Endothelial cell of umbilical vein (primary cell): ENCODE data around the gene OAS3. TPM values are rescaled to one million over a fixed set of nuclear protein-coding genes. Genes with fewer than 3 reads are reported as not detected.

Source experiments
- BruUV-seq: library from RNA; stranded (reverse); fragments of 400-500 nt; replicated peaks from 2 replicates; lab custom pipeline; 2021; lab: Mats Ljungman, UMichigan
- CTCF ChIA-PET: fragments of 300-600, 350-600 bp; sonication (Branson Sonifier 250); formaldehyde crosslinking; loops from one replicate; lab custom pipeline; 2021; ENCODE audit warnings: antibody characterized with exemption, inconsistent platforms; lab: Charles Lee
- POLR2A ChIA-PET: fragments of 300-600, 350-600 bp; sonication (Branson Sonifier 250); formaldehyde crosslinking; loops from one replicate; lab custom pipeline; 2021; ENCODE audit warnings: antibody characterized with exemption, inconsistent platforms; lab: Charles Lee
- DNase-seq: peaks from one replicate; pipeline ENCODE4 v3.0.0-alpha.2; 2011; ENCODE audit warnings: low read depth, low spot score
- FAIRE-seq: peaks from 2 replicates; lab custom pipeline; 2011; peaks lifted over from hg19 to GRCh38; lab: Jason Lieb, UNC
- H2AFZ ChIP-seq: 2 replicates; pipeline ENCODE4 v1.6.0; 2012; ENCODE audit warnings: low read depth, low read length, control low read depth, inconsistent platforms
- H3K27ac ChIP-seq: 2 replicates; pipeline ENCODE4 v1.5.1; 2011; ENCODE audit warnings: low read depth, mild to moderate bottlenecking, control low read depth, low read length, moderate library complexity; ENCODE audit not compliant: insufficient read depth
- H3K27me3 ChIP-seq, 2 experiments: 2 replicates each; pipeline versions ENCODE4 v1.6.0 to v1.6.1; 2011; ENCODE audit warnings: low read length in 2 of 2, mixed read lengths in 1 of 2; ENCODE audit not compliant: control insufficient read depth in 2 of 2, insufficient read depth in 2 of 2
- H3K36me3 ChIP-seq, 2 experiments: 2 replicates in 1 of 2; 3 replicates in 1 of 2; pipeline ENCODE4 v1.5.1; 2011; ENCODE audit warnings: low read length in 2 of 2, mild to moderate bottlenecking in 1 of 2, moderate library complexity in 1 of 2; ENCODE audit not compliant: control insufficient read depth in 2 of 2, insufficient read depth in 2 of 2; ENCODE audit errors: extremely low read depth in 1 of 2
- H3K4me1 ChIP-seq: 3 replicates; pipeline ENCODE4 v1.5.1; 2011; ENCODE audit warnings: mild to moderate bottlenecking, low read length; ENCODE audit not compliant: control insufficient read depth, insufficient read depth; ENCODE audit errors: extremely low read depth
- H3K4me2 ChIP-seq: 2 replicates; pipeline ENCODE4 v1.6.1; 2011; ENCODE audit warnings: low read length, control low read depth, mixed read lengths; ENCODE audit not compliant: insufficient read depth
- H3K4me3 ChIP-seq, 3 experiments: fragments of 200-600 bp in 1 of 3; sonication (generic), shearing (Covaris generic) in 1 of 3; replicated peaks in 1 of 3; 2 replicates each; pipeline ENCODE4 v1.5.1; 2011 to 2016; ENCODE audit warnings: control low read depth in 3 of 3, low read length in 3 of 3, mild to moderate bottlenecking in 2 of 3, inconsistent platforms in 1 of 3, low read depth in 1 of 3, moderate library complexity in 1 of 3; ENCODE audit not compliant: insufficient read depth in 1 of 3
- H3K79me2 ChIP-seq: 2 replicates; pipeline ENCODE4 v1.6.0; 2012; ENCODE audit warnings: low read length, inconsistent platforms; ENCODE audit not compliant: control insufficient read depth, insufficient read depth
- H3K9ac ChIP-seq: replicated peaks from 2 replicates; pipeline ENCODE3; 2011; ENCODE audit warnings: low read length, control low read depth; ENCODE audit not compliant: insufficient read depth; ENCODE audit errors: extremely low read depth
- H3K9me1 ChIP-seq: replicated peaks from 3 replicates; pipeline ENCODE4 v1.6.0; 2011; ENCODE audit warnings: mild to moderate bottlenecking, low read length; ENCODE audit not compliant: control insufficient read depth, insufficient read depth; ENCODE audit errors: extremely low read depth
- H3K9me3 ChIP-seq: replicated peaks from 2 replicates; pipeline ENCODE4 v1.5.1; 2012; ENCODE audit warnings: low read length, inconsistent platforms; ENCODE audit not compliant: control insufficient read depth, insufficient read depth
- H4K20me1 ChIP-seq: replicated peaks from 2 replicates; pipeline ENCODE3; 2011; ENCODE audit warnings: mild to moderate bottlenecking, low read length; ENCODE audit not compliant: control insufficient read depth, insufficient read depth; ENCODE audit errors: extremely low read depth
- EZH2 ChIP-seq: IDR thresholded peaks from 2 replicates; pipeline ENCODE4 v1.6.1; 2012; ENCODE audit warnings: borderline replicate concordance, low read depth, mild to moderate bottlenecking, moderate library complexity, low read length, inconsistent platforms; ENCODE audit not compliant: severe bottlenecking
- FOS ChIP-seq: IDR thresholded peaks from 2 replicates; pipeline ENCODE4 v1.6.1; 2011; ENCODE audit warnings: mild to moderate bottlenecking, low read length, moderate library complexity, borderline replicate concordance; ENCODE audit not compliant: insufficient read depth
- GATA2 ChIP-seq: IDR thresholded peaks from 2 replicates; pipeline ENCODE4 v1.7.0; 2011; ENCODE audit warnings: low read depth, mild to moderate bottlenecking, moderate library complexity, mixed read lengths, low read length; ENCODE audit not compliant: insufficient read length, insufficient read depth
- JUN ChIP-seq: IDR thresholded peaks from 2 replicates; pipeline ENCODE4 v1.6.1; 2011; ENCODE audit warnings: borderline replicate concordance, low read depth; ENCODE audit not compliant: insufficient read length, insufficient read depth
- MAX ChIP-seq: IDR thresholded peaks from 2 replicates; pipeline ENCODE4 v1.6.1; 2011; ENCODE audit not compliant: insufficient read depth, insufficient read length
- MYC ChIP-seq: IDR thresholded peaks from one replicate; pipeline ENCODE4 v1.6.1; 2011; ENCODE audit warnings: mild to moderate bottlenecking, low read depth, low read length
- POLR2A ChIP-seq: IDR thresholded peaks from 2 replicates; pipeline ENCODE4 v1.6.1; 2012; ENCODE audit warnings: low read depth, mild to moderate bottlenecking, control low read depth, low read length
- POLR2AphosphoS5 ChIP-seq: IDR thresholded peaks from 2 replicates; pipeline ENCODE4 v1.6.1; 2012; ENCODE audit warnings: low read depth, mild to moderate bottlenecking, control low read depth, low read length, moderate library complexity; ENCODE audit not compliant: insufficient read depth
- dilution Hi-C: fragments of 300-500 bp; cut with MboI; formaldehyde crosslinking; loops from one replicate; pipeline ENCODE4 v1.15.0; 2019; ENCODE audit warnings: low sequenced_read_pairs; ENCODE audit not compliant: extremely low pct_ligation_motif_present
- intact Hi-C: fragments of 100-400 bp; cut with micrococcal nuclease; formaldehyde crosslinking; loops from one replicate; pipeline ENCODE4 v1.10.0; 2022
- polyA plus RNA-seq, 4 experiments: library from polyadenylated mRNA; depleted of rRNA in 3 of 4; stranded (reverse) in 3 of 4; unstranded in 1 of 4; fragments of >200 nt; gene quantifications; 2 replicates each; pipeline versions ENCODE4 v1.2.1 to v1.2.3, GENCODE V29; 2011 to 2012; ENCODE audit warnings: missing spikeins in 1 of 4
- total RNA-seq: library from RNA; stranded (reverse); gene quantifications from 2 replicates; pipeline ENCODE4 v1.2.3, GENCODE V29; 2021
- TF ChIP-seq, protein P1 (sequence below), 2 donors: IDR thresholded peaks; 1 replicate in 1 of 2; 2 replicates in 1 of 2; pipeline ENCODE4 v1.5.1; 2011; ENCODE audit warnings: low read length in 2 of 2, mild to moderate bottlenecking in 2 of 2, moderate library complexity in 2 of 2, control low read depth in 1 of 2, inconsistent platforms in 1 of 2, low read depth in 1 of 2; ENCODE audit not compliant: insufficient read depth in 1 of 2; ENCODE audit errors: extremely low read depth in 1 of 2

The OAS3 gene
- total and polyA plus RNA-seq, 2 donors (not counting 3 experiments of a cell fraction or from before 2014, with no cell fraction given): 13.1 to 19.8 TPM

DNA sequence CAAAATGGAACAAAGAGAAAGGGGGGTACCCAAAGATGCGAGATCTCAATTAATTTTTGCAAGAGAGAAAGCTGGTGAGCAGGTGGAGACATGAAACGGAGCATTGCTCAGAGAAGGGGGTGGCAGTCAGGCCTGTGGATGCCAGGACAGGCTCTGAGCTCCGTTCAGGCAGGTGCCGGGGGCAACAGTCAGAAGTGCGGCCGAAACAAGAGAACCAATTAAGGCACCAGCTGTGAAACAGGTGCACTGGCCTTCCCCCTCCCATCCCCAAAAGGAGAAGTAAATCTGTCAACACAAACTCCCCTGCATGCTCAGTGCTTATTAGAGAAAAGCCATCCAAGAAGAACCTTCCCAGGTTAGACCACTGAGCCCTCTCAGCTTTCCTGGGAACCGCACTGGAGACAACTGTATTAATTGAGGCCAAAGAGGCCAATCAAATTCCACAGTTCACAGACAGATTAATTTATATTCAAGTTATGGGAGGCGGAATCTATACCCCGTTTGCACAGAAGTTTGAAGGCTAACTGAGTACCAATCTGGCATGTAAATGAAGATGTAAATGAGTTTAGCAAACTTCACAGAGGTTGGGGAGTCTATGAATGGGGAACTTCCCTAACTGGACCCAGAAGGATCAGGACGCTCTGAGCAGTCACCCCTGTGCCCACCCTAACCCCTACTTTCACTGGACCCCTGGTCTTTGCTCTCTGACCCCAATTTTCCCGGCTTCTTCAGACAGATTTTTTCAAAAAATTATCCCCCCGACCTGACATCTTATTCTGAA lies 60.9 kb downstream of the OAS3 start:
- dilution Hi-C loops (no loop called here), intact Hi-C loops (no loop called here)
- ChIA-PET POLR2A (no interaction called here), CTCF (no interaction called here)
- no peak for TF ChIP-seq MAX
- Histone ChIP-seq H3K4me2 (no peak overlapping the region), H2AFZ (no peak overlapping the region), H3K36me3 (no peaks in the 10 kb centered on the region), H3K27ac (no peak overlapping the region), H3K79me2 (no peaks in the 10 kb centered on the region), H3K4me1 (no peaks in the 10 kb centered on the region), H3K9ac (no peak overlapping the region), H3K4me3 (no peak overlapping the region), H3K9me1 (no peaks in the 10 kb centered on the region), H3K27me3 (no peaks in the 10 kb centered on the region), H3K9me3 (no peaks in the 10 kb centered on the region), H4K20me1 (no peaks in the 10 kb centered on the region)
- FAIRE-seq (no peak), DNase-seq (no peak)
- no TSS peak for BruUV-seq

- CTCF ChIA-PET: no interaction called here
- FAIRE-seq: no peak
- dilution Hi-C loops: no loop called here
These were observed 62.2 kb downstream of the OAS3 start for GRCh38 chr12:113000433-113000832.

More at GRCh38 chr12:113000433-113000832, 62.2 kb downstream of the OAS3 start:
- no peaks in the 10 kb centered on the region for H3K36me3 ChIP-seq
- no peaks in the 10 kb centered on the region for H3K9me1 ChIP-seq
- TF ChIP-seq GATA2 (no peak), JUN (no peak), POLR2AphosphoS5 (no peak), POLR2A (no peak), MYC (no peak), MAX (no peak), EZH2 (no peak), FOS (no peak)
- TF ChIP-seq, protein P1, sequence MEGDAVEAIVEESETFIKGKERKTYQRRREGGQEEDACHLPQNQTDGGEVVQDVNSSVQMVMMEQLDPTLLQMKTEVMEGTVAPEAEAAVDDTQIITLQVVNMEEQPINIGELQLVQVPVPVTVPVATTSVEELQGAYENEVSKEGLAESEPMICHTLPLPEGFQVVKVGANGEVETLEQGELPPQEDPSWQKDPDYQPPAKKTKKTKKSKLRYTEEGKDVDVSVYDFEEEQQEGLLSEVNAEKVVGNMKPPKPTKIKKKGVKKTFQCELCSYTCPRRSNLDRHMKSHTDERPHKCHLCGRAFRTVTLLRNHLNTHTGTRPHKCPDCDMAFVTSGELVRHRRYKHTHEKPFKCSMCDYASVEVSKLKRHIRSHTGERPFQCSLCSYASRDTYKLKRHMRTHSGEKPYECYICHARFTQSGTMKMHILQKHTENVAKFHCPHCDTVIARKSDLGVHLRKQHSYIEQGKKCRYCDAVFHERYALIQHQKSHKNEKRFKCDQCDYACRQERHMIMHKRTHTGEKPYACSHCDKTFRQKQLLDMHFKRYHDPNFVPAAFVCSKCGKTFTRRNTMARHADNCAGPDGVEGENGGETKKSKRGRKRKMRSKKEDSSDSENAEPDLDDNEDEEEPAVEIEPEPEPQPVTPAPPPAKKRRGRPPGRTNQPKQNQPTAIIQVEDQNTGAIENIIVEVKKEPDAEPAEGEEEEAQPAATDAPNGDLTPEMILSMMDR (IDR thresholded peaks at IDR 0.05; ENCODE audit: extremely low read depth in 1 of 2, insufficient read depth in 1 of 2, low read depth in 1 of 2, low read length in 2 of 2): no peak
- H3K9me3 ChIP-seq: no peaks in the 10 kb centered on the region
- no TSS peak for BruUV-seq
- H3K4me2 ChIP-seq: no peak overlapping the region
- H3K27me3 ChIP-seq: no peaks in the 10 kb centered on the region
- no peak overlapping the region for H3K27ac ChIP-seq
- H4K20me1 ChIP-seq: no peaks in the 10 kb centered on the region
- POLR2A ChIA-PET: no interaction called here
- H3K79me2 ChIP-seq: no peaks in the 10 kb centered on the region
- no peak overlapping the region for H3K9ac ChIP-seq
- H3K4me1 ChIP-seq: no peaks in the 10 kb centered on the region
- intact Hi-C loops: no loop called here
- no peak overlapping the region for H3K4me3 ChIP-seq
- H2AFZ ChIP-seq: no peak overlapping the region
- no peak for DNase-seq
